ENCODE data around the gene PRM2. TPM values are rescaled to one million over a fixed set of nuclear protein-coding genes. Genes with fewer than 3 reads are reported as not detected.

PRM2 gene
- polyA plus RNA-seq, 1 of the 3 experiments (the other 2 are of a cell fraction) = not detected

- Histone ChIP-seq H4K20me1 (ENCODE audit: insufficient read depth) (no peaks in the 10 kb centered on the region), H3K27ac (ENCODE audit: low read depth in 2 of 2, low read length in 1 of 2) (no peak overlapping the region), H2AFZ (ENCODE audit: low read depth) (no peak overlapping the region), H3K4me3 (ENCODE audit: low read depth in 2 of 2, low read length in 1 of 2) (no peak overlapping the region), H3K27me3 (ENCODE audit: insufficient read depth) (no peaks in the 10 kb centered on the region), H3K9ac (no peak overlapping the region), H3K79me2 (ENCODE audit: insufficient read depth) (no peaks in the 10 kb centered on the region), H3K9me2 (no peaks in the 10 kb centered on the region), H3K4me2 (no peak overlapping the region), H3F3A (replicated peaks; ENCODE audit: insufficient read depth) (peaks cover 3% of the 10 kb centered on the region), H3K9me3 (no peaks in the 10 kb centered on the region), H3K36me3 (replicated peaks in 1 of 2; ENCODE audit: control insufficient read depth in 1 of 2, insufficient read depth in 2 of 2, low read length in 1 of 2) (no peaks in the 10 kb centered on the region), H3K4me1 (ENCODE audit: control insufficient read depth in 1 of 2, insufficient read depth in 2 of 2, low read depth in 1 of 2, low read length in 1 of 2) (peaks cover 0 to 24% of the 10 kb centered on the region in 2 experiments; a peak in 2 of 4 replicates)
- WGBS (ENCODE audit: low lambda C conversion rate) = 60% methylated on average over 4 of the region's 4 CpGs
- ChIA-PET CTCF (interaction anchor here (0.6 to 1.1 kb wide), 4 partner anchors 13 to 55 kb away, joined by 3 to 8 read pairs (median 3); partner anchors contain the start of gene SOCS1), POLR2A (no interaction called here)
- DNase-seq = no peak
- TF ChIP-seq GABPA (IDR thresholded peaks at IDR 0.05; ENCODE audit: low read depth) (no peak), EZH2phosphoT487 (IDR thresholded peaks at IDR 0.05; ENCODE audit: borderline replicate concordance, low read depth) (no peak), MEF2A (IDR thresholded peaks at IDR 0.05; ENCODE audit: borderline replicate concordance, low read depth) (no peak), RAD21 (IDR thresholded peaks at IDR 0.05; ENCODE audit: low read length) (no peak), EP300 (IDR thresholded peaks at IDR 0.05; ENCODE audit: borderline replicate concordance in 1 of 2, low read depth in 1 of 2, low read length in 1 of 2) (no peak)
Observed at GRCh38 chr16:11301645-11302501, 25.6 kb upstream of the PRM2 start.

GRCh38 chr16:11300560-11300892 lies 24.2 kb upstream of the PRM2 start:
- 94% methylated on average over 6 of the region's 7 CpGs for WGBS (ENCODE audit: low lambda C conversion rate)
- ChIA-PET POLR2A (no interaction called here), CTCF (interaction anchor here (1.0 to 1.4 kb wide), 2 partner anchors 44 to 336 kb away, joined by 5 to 8 read pairs; partner anchors contain the start of gene SOCS1)
- no peaks in the 10 kb centered on the region for H3K9me2 ChIP-seq
- no peak overlapping the region for H3K4me2 ChIP-seq
- H2AFZ ChIP-seq (ENCODE audit: low read depth) = no peak overlapping the region
- DNase-seq = no peak
- no peak overlapping the region for H3K27ac ChIP-seq (ENCODE audit: low read depth in 2 of 2, low read length in 1 of 2)
- peaks cover 0 to 28% of the 10 kb centered on the region in 2 experiments; a peak in 2 of 4 replicates for H3K4me1 ChIP-seq (ENCODE audit: control insufficient read depth in 1 of 2, insufficient read depth in 2 of 2, low read depth in 1 of 2, low read length in 1 of 2)
- H3K36me3 ChIP-seq (replicated peaks in 1 of 2; ENCODE audit: control insufficient read depth in 1 of 2, insufficient read depth in 2 of 2, low read length in 1 of 2) = no peaks in the 10 kb centered on the region
- no peak overlapping the region for H3K4me3 ChIP-seq (ENCODE audit: low read depth in 2 of 2, low read length in 1 of 2)
- H3F3A ChIP-seq (replicated peaks; ENCODE audit: insufficient read depth) = peaks cover 3% of the 10 kb centered on the region
- no peaks in the 10 kb centered on the region for H3K27me3 ChIP-seq (ENCODE audit: insufficient read depth)
- H3K79me2 ChIP-seq (ENCODE audit: insufficient read depth) = no peaks in the 10 kb centered on the region
- no peaks in the 10 kb centered on the region for H3K9me3 ChIP-seq
- H4K20me1 ChIP-seq (ENCODE audit: insufficient read depth) = no peaks in the 10 kb centered on the region
- no peak overlapping the region for H3K9ac ChIP-seq
- TF ChIP-seq EP300 (IDR thresholded peaks at IDR 0.05; ENCODE audit: borderline replicate concordance in 1 of 2, low read depth in 1 of 2, low read length in 1 of 2) (no peak), SMC3 (IDR thresholded peaks at IDR 0.05; ENCODE audit: low read depth, low read length) (no peak), PBX3 (IDR thresholded peaks at IDR 0.05) (no peak), GATA2 (CRISPR knock-in tag; IDR thresholded peaks at IDR 0.05) (no peak), NRF1 (IDR thresholded peaks at IDR 0.05; ENCODE audit: low read depth, low read length) (no peak), FOXJ3 (CRISPR knock-in tag; IDR thresholded peaks at IDR 0.05) (no peak), MXI1 (IDR thresholded peaks at IDR 0.05; ENCODE audit: low read depth, low read length) (no peak), RAD21 (IDR thresholded peaks at IDR 0.05; ENCODE audit: low read length) (no peak), REST (IDR thresholded peaks at IDR 0.05; ENCODE audit: low read depth, low read length) (no peak), TCF12 (IDR thresholded peaks at IDR 0.05) (no peak), TEAD4 (IDR thresholded peaks at IDR 0.05; ENCODE audit: borderline replicate concordance, insufficient read depth) (no peak), RFX5 (IDR thresholded peaks at IDR 0.05; ENCODE audit: low read length) (no peak), ZBTB33 (IDR thresholded peaks at IDR 0.05; ENCODE audit: borderline replicate concordance, low read depth) (no peak), CTCF (IDR thresholded peaks at IDR 0.05) (no peak), ELF1 (IDR thresholded peaks at IDR 0.05) (no peak)

All from SK-N-SH (cell line).